ENCODE measurements around the gene SLC25A19.

SLC25A19 gene

DNA sequence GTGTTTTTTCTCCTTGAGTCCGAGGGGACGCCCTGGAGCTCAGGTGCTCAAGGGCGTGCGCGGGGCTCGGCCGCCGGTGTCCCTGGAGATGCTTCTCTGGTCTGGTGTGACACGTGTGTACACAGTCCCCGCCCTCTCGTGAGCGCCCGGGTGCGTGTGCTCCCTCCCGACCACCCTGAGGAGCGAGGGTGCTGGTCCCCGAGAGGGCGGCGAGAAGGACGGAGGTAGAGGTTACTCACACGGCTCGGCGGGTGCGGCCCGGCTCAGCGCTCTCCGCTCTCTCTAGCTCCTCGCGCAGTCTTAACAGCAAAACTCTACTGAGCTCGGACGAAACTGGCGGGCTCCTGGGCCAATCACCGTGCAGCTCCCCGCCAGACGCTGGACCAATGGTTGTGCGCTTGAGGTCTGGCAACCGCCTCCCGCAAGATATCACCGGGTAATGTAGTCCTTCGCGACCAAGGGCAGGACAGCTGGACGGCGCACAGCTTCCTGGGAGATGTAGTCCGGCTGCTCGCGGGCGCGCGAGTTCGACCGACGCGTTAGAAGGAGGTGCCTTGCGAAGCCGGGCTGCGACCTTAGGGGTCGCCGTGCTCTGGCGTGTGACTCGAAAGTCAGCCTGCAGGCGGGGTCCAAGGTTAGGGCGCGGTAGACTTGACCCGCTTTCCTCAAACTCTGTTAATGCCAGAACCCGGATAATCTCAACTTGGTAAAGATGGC is at the start of gene SLC25A19:
SLC25A19 (minus strand) TSS at position 319 of the 717 bp plus-strand sequence. CDS start 2,669 bp downstream, outside the sequence.
- DNase-seq (ENCODE audit: extremely low spot score, insufficient read length, low read depth): peak; percentile 93
- FAIRE-seq: peak; percentile 98

GRCh38 chr17:75338335-75338734 is 49.1 kb upstream of the SLC25A19 start:
- FAIRE-seq (peak; percentile 74), DNase-seq (ENCODE audit: extremely low spot score, insufficient read length, low read depth) (no peak)

GRCh38 chr17:75335315-75335714 is 46.1 kb upstream of the SLC25A19 start:
- FAIRE-seq (no peak), DNase-seq (ENCODE audit: extremely low spot score, insufficient read length, low read depth) (no peak)

- FAIRE-seq: no peak
These were observed 45.5 kb upstream of the SLC25A19 start for GRCh38 chr17:75334723-75335122.

GRCh38 chr17:75331671-75332070 is 42.4 kb upstream of the SLC25A19 start:
- DNase-seq (ENCODE audit: extremely low spot score, insufficient read length, low read depth): no peak
- FAIRE-seq: no peak

More at GRCh38 chr17:75334723-75335122, 45.5 kb upstream of the SLC25A19 start:
- DNase-seq (ENCODE audit: extremely low spot score, insufficient read length, low read depth): no peak

DNA sequence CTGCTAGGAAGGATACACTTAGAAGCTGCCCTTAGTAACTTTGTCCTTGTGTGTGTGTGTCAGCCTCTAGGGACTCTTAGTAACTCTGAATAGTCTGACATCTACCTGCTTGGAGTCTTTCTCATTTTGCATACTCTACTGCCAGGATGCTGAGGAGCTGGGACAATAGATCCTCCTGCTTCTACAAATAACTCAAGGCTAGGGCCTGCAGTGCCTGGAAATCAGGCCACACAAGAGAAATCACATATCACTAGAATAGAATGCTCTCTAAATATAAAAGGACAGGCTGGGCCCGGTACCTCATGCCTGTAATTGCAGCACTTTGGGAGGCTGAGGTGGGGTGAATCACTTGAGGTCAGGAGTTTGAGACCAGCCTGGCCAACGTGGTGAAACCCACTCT is 38.5 kb upstream of the SLC25A19 start:
- DNase-seq (ENCODE audit: extremely low spot score, insufficient read length, low read depth) (no peak), FAIRE-seq (no peak)

DNA sequence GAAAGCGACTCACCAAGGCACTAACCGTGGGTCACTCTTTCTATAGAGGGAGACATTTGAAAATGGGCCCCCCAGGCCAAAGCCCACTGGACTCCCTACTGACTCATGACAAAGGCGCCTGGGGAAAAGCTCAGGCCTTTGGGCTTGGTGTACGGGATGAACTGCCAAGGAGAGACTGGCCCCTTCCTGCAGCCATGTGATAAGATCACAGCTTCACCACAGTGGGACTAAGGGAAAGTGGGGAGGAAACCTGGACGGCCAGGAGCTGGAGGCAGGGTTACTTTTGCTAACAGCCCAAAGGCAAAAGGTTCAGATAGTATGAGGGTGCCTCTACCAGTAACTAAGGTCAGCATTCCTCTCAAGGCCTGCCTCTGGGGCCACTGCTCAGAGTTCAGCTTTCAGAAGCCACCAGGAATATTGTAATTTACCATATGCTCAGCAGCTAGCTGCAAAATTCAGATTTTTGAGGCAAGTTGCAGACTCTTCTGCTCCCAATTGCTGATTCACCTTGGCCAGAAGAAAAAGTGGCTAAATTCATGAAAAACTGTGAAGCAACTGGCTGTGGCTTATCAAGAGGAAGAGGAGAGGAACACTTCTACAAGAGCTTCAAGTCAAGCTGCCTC is 37.1 kb upstream of the SLC25A19 start:
- FAIRE-seq (no peak), DNase-seq (ENCODE audit: extremely low spot score, insufficient read length, low read depth) (no peak)

GRCh38 chr17:75325827-75326225 is 36.6 kb upstream of the SLC25A19 start:
- FAIRE-seq (no peak), DNase-seq (ENCODE audit: extremely low spot score, insufficient read length, low read depth) (no peak)

DNA sequence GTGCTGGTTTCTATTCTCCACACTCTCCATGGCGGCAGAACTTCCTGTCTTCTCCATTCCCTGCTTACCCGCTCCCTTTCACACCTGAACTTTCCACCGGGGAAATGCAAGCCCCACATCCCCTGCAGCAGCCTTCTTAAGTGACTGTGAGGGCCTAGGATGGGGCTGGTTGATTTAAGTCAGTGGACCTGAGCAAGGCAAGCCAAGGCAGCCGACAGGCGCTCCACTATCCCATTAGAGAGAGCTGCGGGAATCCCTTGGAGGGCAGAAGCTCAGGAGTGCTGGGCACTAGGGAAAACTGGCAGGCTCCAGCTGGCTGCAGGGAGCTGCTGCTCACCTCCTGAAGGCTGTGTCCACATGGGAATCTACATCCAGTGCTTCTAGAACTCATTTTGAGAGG is 36.1 kb upstream of the SLC25A19 start:
- no peak for DNase-seq (ENCODE audit: extremely low spot score, insufficient read length, low read depth)
- no peak for FAIRE-seq

DNA sequence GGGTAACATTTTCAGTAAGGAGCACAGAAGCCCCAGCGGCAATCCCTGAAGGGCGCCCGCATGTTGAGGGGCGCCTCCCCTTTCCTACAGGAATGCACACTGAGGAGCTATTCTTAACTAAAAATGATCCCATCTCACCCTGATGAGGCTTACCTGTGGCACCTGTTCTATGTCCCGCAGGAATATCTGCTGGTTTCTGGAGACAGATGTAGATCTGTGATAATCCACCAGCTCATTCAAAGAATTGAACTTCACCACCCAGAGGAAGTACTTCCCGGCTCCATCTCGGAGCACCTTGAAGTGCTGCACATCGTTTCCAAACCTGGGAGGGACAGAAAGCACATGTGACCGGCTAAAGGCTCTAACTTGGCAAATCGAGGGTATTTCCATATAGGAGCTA is 32.3 kb upstream of the SLC25A19 start:
- DNase-seq (ENCODE audit: extremely low spot score, insufficient read length, low read depth): no peak
- no peak for FAIRE-seq

DNA sequence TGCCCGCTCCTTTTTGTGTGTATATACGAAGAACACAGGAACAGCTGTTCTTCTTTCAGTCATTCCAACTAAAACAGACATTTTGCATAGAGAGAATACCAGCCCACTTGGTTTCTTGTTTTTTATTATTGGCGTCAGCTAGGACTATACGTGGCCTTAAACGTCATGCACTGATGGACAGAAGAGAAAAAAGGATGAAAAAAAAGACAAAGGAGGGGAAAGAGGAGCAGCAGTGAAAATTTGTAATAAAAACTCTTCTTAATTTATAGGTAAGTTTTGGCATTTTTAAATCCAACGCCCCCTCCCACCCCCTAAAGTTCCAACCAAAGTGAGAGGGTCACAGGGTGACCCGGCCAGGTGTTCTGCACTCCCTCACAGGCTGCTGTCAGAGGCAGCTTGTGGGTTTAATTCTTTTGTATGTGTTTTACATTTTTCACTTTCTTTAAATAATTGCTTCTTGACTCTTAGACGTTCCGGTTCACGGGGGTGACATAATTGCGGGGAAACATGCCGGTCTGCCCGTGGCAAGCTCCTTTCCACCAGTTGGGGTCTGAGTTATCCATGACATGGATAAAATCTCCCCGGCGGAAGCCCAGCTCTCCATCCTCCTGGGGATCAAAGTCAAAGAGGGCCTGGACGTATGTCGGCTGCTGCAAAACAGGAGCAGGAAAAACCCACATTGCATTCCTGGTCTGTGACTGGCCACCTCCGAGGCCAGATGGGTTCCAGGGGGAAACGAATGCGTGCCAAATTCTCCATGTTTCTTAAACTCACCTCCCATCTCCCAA is 30.9 kb upstream of the SLC25A19 start:
- peak; percentile 87 for FAIRE-seq
- no peak for DNase-seq (ENCODE audit: extremely low spot score, insufficient read length, low read depth)

DNA sequence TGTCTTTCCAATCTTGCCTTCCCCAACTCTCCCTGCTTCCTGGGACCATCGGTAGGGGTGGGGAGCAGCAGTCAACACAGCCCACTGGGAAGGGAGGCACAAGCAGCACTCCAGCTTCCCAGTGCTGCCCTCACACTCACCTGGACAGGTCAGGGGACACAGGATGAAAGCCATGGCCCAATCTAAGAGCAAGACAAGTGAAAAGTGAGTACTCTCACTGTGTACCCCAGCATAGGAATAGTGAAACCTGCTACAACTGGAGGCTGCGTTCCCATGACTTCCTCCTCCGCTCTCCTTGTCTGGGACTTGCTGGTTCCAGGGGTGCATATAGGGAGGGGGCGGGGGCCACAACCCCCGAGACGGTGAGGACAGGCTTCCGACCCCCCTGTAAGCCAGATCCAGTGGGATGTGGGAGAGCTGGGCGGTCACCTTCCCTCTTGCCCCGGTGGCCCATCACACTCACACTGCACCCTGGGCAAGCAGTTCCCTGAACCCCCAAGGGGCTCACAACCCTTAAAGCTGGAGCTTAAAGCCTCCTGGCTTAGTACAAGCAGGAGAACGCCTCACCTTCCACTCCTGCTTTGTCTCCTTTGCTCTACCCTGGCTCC is 29.5 kb upstream of the SLC25A19 start:
- DNase-seq (ENCODE audit: extremely low spot score, insufficient read length, low read depth): no peak
- no peak for FAIRE-seq

DNA sequence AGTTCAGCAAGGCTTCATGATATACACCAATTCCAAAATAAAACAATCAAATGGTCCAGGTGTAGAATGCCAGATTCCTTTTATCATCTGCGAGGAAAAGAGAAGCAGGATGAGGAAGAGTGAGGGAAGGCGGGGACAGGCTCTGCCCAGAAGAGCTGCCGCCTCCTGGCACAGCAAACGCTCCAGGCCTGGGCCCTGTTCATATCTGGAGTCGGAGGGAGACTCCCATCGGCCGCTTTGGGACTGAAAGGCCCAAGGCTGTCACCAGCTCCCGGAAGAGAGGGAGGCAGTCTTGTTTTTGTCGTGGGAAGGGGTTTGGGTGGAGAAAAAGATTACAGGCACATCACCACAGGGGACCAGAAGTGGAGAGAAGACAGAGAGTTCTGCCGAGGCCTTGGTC is 29.0 kb upstream of the SLC25A19 start:
- DNase-seq (ENCODE audit: extremely low spot score, insufficient read length, low read depth) (no peak), FAIRE-seq (no peak)

DNA sequence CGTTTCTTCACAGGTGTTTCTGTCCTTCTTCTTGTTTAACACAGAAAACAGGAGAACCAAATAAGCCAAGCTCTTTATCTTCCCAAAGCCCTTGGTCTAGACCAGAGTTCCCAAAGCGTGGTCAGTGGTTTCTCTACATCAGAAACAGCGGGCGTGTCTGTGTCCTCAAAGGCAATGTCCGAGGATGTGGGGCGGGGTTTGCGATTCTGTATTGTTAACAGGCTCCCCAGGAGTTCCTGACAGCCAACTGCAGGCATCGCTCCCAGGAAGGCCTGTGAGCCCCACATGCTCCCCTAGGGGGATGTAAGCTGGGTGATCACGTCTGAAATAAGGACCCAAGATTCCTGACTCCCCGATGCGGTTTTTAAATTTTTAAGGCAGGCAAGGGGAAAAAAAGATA is 28.4 kb upstream of the SLC25A19 start:
- FAIRE-seq (no peak), DNase-seq (ENCODE audit: extremely low spot score, insufficient read length, low read depth) (no peak)

- no peak for DNase-seq (ENCODE audit: extremely low spot score, insufficient read length, low read depth)
- no peak for FAIRE-seq
These were observed 27.0 kb upstream of the SLC25A19 start for GRCh38 chr17:75316253-75316652.

DNA sequence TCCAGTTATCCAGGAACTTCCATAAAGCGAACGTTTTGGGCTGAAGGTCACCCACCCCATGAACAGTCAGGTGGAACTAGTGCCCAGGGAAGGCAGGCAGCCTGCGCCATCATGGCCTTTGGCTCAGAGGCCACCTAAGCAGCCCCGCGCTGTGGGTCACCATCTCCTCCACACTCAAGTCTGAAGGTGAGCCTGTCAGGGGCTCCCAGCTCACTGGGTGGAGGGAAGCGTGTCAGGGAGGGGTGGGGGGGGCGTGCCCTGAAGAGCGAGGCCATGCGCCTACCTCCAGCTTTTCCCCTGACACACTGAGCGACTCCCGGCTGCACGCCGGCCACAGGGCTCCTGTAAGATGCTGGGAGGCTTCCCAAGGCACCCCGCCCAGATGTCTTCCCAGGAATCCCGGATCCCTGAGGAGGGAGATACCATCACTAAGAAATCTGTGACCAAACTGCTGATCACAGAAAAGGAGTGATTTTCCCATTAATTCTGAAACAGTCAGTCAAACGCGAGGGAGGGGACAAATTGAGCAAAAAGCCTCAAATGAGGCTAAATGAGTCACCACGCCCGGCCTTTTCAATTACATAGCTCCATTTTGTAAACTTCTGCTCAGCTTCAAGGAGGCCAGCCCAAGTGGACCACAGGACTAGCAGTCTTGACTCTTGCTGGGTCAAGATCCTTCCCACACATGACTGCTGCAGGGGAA is 26.5 kb upstream of the SLC25A19 start:
- DNase-seq (ENCODE audit: extremely low spot score, insufficient read length, low read depth): no peak
- FAIRE-seq: peak; percentile 64

DNA sequence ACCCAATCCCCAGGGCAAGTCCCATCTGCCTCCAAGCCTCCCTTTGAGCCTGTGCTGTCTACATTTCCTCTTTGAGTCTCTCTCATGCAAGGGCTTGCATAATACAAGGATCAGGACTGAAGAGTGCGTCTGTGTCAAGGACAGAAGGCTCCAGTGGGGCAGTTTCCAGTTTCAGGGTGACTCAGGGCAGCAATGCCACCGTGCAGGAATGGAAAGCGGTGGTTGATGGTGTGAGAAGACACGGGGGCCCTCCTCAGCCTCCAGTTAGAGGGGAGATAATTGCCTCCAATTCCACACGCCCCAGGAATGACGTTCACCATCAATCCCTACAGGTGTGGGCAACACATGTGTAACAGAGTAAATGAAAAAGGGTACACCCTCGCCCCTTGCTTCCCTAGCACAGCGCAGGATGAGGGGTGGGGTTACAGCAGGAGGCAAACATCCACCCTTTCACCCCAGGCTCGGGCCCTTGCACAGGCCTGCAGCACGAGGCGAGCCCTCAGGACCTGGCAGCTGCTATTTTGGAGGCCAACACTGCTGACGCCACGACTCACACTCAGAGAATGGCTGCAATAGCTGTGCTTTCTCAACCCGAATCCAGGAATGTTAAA is 24.8 kb upstream of the SLC25A19 start:
- FAIRE-seq (peak; percentile 74), DNase-seq (ENCODE audit: extremely low spot score, insufficient read length, low read depth) (no peak)

DNA sequence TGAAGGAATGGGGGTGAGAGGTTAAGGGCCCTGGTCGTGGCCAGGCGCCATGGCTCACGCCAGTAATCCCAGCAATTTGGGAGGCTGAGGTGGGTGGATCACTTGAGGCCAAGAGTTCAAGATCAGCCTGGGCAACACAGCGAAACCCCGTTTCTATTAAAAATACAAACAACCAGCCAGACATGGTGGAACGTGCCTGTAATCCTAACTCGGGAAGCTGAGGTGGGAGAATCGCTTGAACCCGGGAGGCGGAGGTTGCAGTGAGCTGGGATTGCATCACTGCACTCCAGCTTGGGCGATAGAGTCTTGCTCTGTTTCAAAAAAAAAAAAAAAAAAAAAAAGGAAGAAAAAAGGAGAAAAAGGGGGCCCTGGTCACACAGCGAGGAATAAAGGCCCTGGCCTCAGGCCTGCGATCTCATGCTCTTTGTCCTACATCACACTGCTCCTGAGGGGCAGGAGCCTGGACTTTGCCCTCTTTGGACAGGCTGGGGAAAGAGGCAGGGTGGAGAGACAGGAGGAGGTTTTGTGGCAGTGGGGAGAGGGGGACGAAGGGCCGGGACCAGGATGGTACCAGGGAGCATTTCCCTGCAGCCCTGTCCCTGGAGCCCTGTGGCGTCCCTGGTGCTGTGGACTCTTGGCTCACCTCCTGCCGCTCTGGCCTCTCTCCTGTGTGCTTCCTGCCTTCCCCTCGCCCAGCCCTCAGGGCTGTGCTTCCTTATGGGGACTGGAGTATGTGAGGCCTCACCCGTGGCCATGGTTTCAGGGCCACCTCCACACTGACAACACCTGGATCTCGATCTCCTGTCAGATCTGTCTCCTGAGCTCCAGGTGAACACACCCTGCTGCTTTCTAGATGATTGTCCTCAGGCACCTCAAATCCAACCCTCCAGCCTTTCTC is 19.7 kb upstream of the SLC25A19 start:
- FAIRE-seq: no peak
- DNase-seq (ENCODE audit: extremely low spot score, insufficient read length, low read depth): no peak
